ENCODE data around the gene SNAP47.
"Not testable (repeated sequence)": the region's sequence is repeated elsewhere in the genome, so short reads cannot be mapped to it uniquely, and the experiment has no call there.

SNAP47 gene, protein sequence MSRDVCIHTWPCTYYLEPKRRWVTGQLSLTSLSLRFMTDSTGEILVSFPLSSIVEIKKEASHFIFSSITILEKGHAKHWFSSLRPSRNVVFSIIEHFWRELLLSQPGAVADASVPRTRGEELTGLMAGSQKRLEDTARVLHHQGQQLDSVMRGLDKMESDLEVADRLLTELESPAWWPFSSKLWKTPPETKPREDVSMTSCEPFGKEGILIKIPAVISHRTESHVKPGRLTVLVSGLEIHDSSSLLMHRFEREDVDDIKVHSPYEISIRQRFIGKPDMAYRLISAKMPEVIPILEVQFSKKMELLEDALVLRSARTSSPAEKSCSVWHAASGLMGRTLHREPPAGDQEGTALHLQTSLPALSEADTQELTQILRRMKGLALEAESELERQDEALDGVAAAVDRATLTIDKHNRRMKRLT

DNA sequence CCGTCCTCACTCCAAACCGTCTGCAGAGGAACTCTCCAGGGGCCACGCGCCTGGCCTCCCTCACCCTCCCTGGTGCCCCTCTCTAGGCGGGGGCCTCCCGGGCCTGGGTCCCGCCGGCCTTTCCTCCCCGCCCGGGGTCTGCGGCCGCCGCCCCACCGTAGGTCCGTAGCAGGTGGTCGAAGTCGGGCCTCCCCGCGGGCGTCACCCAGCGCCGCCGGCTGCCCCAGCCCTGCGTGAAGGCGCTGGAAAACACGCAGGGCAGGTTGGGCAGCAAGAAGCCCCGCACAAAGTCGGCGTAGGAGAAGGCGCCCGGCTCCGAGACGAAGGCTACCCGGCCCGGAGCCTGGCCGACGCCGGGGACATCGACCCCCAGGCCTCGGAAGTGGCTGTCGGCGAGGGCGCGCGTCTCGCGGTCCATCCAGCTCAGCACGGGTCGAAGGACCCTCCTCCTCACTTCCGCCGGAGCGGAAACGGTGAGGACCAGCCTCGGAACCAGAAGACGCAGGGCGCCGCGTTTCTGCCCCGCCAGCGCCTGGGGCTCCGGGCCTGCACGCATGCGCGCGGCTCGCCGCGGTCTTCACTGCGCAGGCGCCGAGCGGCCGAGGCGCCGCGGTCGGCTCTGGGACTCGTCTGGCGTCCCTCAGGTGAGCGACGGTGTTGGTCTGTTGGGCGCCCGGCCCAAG lies at the start of gene SNAP47, which contains the start of gene JMJD4:
Gene SNAP47, plus strand, starts transcription at position 580 of the 683 bp plus-strand sequence. CDS start 12,302 bp downstream, outside the sequence.
Gene JMJD4, minus strand, starts transcription at position 447 of the 683 bp plus-strand sequence. Its CDS starts 29 bp downstream, at position 418.
- DNase-seq: peak; percentile 68 to 71

DNA sequence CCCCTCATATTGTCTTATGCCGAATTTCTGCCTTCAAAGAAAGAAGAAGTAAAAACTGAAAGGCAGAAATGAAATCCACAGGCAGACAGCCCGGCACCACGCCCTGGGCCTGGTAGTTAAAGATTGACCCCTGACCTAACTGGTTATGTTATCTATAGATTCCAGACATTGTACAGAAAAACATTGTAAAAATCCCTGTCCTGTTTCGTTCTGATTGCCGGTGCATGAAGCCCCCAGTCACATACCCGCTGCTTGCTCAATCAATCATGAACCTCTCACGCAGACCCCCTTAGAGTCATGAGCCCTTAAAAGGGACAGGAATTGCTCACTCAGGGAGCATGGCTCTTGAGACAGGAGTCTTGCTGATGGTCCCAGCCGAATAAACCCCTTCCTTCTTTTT lies 49.4 kb upstream of the SNAP47 start:
- no peak for DNase-seq

DNA sequence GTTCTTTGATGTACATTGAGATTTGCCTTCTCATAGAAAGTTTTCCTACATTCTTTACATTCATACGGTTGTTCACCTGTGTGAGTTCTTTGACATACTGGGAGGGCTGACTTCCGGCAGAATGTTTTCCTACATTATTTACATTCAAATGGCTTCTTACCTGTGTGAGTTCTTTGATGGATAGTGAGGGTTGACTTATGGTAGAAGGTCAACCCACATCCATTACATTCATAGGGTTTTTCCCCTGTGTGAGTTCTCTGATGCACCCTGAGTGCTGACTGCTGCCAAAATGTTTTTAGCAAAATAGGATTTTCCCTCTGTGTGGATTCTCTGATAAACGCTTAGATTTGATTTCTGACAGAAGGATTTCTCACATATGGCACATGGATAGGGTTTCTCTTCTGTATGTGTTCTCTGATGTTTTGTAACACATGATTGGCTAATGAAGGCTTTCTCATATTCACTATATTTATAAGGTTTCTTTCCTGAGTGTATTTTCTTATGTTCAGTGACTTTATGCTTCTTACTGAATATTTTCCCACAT lies 37.8 kb upstream of the SNAP47 start:
- no peak for DNase-seq

DNA sequence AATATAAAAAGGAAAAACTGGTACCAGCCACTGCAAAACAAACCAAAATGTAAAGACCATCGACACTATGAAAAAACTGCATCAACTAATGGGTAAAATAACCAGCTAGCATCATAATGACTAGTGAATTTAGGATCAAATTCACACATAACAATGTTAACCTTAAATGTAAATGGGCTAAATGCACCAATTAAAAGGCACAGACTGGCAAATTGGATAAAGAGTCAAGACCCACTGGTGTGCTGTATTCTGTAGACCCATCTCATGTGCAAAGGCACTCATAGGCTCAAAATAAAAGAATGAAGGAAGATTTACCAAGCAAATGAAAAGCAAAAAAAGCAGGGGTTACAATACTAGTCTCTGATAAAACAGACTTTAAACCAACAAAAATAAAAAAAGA lies 33.6 kb upstream of the SNAP47 start:
- DNase-seq: not testable (repeated sequence)

DNA sequence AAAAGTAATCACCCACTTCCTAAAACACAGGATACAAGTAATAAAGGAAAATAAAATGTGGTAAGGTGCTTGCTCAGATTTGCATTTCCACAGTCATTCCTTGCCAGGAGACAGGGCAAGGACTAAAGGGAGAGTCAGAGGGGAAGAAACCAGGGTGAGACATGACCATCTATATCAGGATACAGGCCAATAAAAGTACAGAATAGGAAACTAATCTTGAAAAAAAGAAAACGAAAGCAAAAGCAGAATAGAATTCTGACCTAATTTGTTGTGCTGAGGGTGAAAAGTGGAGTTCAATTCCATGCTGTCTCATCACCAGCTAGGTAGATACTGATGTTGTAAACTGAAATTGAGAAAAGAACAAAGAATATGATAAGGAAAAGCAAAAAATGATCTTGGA lies 27.4 kb upstream of the SNAP47 start:
- DNase-seq: no peak

DNA sequence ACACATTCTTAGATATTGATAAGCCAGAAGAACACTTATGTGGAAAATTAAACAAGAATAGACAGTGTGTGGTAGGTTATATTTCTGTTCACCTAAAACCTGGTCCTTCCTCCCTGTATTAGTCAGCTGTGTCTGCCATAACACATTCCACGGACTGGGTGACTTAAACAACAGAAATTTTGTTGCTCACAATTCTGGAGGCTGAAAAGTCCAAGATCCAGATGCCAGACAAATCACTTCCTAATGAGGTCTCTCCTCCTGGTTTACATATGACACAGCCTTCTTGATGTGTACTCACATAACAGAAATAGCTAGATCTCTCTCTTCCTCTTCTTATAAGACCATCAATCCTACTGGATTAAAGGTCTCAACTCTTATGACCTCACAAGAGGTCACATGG lies 25.8 kb upstream of the SNAP47 start:
- no peak for DNase-seq

DNA sequence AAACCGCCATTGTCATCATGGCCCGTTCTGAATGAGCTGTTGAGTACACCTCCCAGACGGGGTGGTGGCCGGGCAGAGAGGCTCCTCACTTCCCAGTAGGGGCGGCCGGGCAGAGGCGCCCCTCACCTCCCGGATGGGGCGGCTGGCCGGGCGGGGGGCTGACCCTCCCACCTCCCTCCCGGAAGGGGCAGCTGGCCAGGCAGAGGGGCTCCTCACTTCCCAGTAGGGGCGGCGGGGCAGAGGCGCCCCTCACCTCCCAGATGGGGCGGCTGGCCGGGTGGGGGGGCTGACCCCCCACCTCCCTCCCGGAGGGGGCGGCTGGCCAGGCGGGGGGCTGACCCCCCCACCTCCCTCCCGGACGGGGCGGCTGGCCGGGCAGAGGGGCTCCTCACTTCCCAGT lies 24.8 kb upstream of the SNAP47 start:
- not testable (repeated sequence) for DNase-seq

DNA sequence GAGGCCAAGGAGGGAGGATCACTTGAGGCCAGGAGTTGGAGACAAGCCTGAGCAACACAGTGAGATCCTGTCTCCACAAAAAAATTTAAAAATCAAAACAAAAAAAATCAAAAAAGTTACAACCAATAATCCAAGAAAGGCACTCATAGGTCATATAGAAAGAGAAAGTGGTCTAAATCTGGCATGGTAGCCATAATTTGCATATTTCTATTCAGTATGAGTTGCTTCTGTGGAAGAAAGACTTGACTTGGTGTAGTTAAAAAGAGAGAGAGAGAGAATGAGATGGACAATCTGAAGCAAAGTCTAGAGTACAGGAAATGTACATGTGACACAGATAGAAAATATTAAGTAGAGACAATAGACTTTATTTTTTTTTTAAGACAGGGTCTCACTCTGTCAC lies 22.6 kb upstream of the SNAP47 start:
- DNase-seq: no peak

DNA sequence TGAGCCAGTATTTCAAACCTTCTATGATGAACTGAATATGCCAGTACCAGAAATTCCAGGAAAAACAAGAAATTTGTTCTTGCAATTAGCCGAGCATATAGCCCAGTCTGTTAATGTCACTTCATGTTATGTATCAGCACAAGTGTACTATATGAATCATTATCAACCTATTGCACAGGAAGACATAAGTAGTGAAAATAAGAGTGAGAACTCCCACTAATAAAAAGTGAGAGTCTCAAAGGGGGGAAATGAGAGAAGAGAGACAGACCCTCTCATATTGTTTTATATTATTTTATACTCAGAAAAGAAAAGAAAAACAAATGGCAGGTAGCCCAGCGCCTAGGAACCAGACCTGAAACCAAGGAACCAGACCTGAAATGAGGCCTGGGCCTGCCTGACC lies 16.3 kb upstream of the SNAP47 start:
- DNase-seq: no peak

DNA sequence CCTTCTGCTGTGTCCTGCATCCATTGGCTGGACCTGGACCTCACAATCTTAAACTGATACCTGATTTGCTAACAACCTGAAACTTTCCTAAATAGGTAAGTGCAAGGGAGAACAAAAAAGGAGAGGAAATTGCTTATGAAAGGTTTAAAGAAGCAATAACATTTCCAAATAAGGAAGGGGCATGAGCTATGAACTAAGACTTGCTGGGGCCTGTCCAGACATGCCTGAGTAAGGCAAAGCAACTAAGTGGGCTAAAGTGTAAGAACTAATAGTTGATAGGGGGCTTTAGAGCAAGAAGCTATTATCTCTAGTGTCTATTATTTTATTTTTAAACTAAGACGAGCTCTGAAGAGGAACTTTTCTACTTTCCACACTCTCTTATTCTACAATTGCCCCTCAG lies 11.8 kb upstream of the SNAP47 start:
- DNase-seq: no peak

DNA sequence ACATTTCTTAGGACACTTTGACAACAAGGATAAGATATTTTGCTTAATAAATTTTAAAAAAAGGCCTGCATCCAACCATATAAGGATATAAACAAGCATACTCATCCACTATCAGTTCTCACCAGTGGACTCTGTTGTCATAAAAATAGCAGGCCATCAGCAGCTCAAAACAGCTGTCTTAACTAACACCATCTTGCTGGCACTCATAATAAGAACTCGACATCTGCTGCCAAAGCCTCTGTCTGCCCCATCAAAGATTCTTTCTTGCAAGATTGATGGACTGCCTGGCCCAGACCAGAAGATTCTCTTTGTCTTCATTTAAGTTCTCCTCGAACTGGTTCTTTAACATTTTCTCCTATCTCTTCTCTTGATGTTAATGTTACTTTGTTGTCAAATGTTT lies 10.2 kb upstream of the SNAP47 start:
- no peak for DNase-seq

DNA sequence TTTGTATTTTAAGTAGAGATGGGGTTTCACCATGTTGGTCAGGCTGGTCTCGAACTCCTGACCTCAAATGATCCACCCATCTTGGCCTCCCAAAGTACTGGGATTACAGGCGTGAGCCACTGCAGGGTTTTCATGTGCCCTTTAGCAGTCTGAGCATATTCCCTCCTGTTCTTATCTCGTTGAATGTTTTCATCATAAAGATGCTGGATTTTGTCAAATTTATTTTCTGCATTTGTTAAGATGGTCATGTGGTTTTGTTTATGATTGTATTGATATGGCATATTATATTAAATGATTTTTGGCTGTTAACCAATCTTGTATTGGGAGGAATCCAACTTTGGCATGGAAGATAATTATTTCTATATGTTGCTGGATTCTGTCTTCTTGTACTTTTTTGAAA lies 8.9 kb upstream of the SNAP47 start:
- no peak for DNase-seq

DNA sequence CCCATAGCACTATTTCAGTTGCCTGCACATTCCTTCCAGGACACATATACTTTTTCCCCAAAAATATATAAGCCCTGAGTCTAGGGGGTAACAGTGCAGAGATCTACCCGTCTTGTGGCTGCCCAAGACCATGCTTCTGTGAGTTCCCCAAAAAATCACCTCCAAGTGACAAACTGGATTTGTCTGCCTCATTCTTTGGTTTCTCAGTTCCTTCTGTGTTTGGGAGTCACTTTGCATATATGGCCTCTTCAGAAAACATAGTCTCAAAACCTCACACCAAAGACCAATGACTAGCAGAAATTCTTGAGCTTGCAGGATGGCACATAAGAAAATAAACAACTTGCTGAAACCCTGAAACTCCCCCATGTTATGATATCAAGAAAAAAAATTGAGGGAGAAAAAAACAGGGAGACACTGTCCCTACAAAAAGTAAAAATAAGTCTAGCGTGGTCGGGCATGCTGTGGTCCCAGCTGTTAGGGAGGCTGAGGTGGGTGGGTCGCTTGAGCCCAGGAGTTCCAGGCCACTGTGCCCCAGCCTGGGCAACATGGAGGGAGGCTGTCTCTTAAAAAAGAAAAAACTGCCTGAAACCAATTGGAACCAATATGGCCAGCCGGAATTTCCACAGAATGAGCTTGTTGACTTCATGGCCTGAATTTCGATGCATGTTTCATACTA lies 8.2 kb upstream of the SNAP47 start:
- no peak for DNase-seq

DNA sequence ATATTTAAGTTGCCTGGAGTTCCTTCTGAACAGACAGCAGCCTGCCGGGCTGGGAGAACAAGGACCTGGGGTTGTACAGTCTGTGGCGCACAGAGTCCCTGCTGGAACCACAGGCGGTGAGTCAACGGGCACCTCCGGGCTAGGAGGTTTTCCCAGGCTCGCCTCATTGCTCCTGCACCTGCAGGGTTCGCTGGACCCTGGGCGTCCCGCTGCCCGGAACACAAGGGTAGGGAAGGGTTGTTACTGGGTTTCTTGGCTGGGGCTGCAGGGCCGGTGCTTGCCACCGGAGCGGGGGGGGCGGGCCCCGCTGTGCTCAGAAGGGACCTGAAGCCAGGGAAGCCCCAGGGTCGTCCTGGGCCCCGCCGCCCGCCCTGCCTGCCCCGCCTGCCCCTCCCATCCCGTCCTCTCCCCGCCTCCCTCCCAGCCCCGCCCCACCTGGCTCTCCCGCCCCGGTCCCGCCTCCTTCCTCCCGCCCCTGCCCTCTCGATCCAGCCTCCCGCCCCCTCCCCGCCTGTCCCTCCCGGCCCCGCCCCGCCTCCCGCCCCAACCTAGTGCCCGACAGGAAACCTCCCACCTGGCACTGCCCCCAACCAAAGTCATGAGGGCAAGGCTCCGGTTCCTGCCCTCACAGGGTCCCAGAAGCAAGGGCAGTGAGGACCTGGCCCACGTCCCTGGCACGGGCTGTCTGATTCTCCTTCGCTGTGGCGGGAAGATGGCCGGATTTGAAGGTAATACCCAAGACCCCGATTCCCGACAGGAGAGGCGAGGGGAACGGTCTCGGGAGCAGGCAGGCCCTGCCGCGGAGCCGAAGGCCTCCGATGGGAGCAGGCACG lies 7.0 kb upstream of the SNAP47 start:
- DNase-seq: peak; percentile 33 to 47

DNA sequence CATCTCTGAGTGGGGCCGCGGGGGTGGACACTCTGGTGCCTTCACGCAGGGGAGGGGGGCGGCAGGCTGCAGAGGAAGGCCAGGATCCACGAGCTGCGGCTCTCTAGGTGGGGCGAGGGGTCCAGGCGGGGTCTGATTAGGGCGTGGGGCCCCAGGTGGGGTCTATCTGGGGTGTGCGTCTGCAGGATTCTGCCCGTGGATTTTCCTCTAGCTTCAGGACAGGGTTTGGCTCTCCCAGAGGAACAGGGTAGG lies 6.4 kb upstream of the SNAP47 start:
- DNase-seq: no peak

DNA sequence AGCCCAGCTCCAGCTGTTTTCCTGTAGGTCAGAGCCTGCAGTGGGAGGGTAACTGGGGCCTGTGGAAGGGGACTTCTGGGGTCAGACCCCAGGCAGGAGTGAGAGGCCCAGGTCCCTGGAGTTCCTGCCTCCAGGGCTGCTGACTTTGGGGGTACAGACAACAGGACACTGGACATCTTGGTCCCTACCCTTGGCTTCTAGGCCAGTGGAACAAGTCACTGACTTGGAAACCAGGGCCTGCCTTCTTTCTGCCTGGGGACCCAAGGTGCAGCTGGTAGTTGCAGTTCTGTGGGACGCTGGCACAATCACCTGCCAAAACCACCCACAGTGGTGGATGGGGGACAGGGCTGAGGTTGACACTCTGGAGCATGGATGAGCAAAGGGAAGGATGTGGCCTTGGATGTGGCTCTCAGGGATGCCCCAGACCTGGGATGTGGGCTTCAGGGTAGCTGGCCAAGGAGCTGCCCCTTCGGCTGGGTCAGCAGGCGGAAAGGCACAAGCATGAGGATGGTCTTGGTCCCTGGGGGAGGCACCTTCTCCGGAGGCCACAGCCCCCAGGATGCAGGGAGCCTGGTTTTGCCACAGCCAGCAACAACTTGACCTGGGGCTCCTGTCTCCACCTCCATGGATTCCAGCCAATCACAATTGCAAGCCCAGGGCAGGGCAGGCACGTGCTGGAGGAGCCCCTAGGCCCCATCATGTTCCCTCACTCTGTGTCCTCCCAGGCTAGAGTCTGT lies 5.9 kb upstream of the SNAP47 start:
- no peak for DNase-seq

DNA sequence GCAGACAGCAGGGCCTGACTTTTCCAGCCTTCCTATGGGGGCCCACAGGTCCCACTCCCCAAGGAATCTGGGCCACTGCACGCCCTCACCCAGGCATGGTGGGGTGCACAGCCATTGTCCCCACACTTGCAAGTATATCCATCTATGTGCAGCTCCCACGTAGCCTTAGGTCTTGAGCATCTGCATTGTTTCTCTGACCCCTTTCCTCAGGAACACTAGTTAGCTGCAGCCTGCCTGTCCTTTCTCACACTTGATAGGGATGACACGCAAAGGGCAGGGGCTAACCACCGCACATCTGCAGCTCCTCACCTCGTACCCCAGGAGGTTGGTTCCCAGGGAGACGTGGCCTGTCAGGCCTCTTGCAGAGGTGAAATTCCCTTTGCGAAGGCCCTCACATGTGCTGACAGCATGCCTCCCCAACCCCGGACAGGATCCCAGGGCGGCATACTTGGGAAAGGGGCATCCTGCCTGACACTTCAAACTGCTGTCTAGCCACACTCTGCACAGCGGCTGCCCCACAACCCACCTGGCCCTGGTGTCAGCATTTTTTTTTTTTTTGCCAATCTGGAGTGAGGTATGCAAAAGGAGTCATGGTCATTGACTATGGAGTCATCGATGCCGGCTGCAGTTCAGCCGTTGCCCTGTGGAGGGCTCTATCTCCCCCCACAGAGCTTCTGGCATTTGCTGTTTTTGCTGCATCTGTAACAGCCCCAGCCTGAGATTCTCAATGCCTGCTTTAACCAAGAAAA lies 5.2 kb upstream of the SNAP47 start:
- peak in 1 of 2 experiments; percentile 40 for DNase-seq

DNA sequence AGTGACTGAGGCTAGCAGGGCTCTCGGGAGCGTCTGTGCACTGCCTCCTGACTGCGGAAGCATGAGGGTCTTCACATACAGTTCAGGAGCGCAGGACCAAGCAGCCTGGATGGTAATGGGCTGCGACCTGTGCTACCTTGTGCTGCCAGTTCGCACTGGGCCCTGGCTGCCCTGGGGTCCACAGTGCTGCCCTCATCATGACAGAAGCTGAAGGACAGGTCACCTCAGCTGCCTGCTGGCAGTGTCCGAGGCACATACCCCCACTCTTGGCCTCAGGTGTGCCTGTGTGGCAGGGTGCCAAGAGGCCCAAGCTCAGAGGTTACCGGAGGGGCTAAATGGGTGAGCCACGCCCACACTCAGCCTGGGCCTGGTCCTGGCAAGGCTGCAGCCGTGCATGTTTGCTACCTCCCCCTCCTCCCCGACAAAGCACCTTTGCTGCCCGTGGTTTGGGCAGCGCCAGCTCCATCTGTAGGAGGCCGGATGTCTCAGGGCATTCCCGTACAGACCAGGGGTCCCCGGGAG lies 4.5 kb upstream of the SNAP47 start:
- DNase-seq: no peak

DNA sequence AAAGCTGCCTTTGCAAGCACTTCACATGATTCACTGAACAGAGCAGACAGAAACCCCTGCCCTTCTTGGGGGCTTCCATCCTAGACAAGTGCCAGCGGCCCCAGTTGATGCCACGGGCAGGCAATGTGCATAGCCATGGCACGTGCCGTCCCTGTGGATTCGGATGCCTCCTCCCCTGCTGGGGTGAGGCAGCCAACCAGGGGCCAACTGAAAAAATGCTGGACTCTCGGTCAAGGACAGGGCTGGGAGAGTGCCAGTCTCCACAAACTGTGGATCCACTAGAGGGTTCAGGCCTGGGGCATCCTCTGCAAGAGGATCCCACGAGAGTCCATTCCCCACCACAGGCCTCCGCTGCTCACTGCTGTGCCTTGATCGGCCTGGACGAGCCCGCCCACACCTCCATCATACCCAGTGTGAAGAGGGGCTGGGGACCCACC lies 4.0 kb upstream of the SNAP47 start:
- DNase-seq: no peak

DNA sequence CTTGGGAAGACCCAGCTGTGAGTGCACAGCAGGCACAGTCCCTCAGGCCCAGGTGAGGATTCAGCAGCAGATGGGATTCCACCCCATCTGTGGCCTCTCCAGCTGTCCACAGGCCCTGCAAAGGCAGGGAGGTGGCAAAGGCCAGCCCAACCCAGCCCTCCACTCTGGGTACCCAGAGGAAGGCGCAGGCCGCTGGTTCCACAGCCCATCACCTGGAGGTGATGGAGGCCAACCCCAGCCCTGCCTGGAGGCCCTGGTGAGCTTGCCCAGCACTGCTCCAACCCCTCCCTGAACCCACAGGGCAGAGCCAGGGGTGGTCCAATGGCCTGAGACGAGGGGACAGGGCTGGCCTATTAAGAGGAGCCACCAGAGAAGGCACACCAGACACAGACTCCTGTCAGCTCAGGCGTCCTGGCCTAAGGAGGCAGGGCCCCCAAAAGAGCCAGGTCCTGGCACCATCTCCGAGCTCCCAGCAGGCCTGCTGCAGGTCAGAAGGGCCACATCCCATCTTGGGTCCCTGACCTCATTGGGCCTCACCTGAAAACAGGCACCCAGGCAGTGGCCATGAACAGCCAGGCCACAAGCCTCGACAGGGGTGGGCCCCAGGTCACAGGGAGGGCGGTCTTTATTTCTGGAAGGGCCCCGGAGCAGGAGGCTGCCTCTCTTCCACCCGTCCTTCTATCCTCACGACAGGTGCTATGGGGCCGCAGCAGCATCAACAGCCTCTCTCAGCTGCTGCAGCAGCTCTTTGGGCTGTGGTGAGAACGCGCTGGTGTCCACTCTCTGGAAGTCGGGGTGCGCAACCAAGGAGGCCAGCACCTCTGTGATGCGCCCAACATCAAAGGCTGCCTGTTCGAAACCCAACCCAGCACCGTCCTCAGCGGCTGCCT lies 3.3 kb upstream of the SNAP47 start:
- no peak for DNase-seq
